ENCODE results near the gene RBP2. TPM values are rescaled to one million over a fixed set of nuclear protein-coding genes. Genes with fewer than 3 reads are reported as not detected.

The RBP2 gene
- total and polyA plus RNA-seq, 9 donors, result 0.13 to 2.3 (median 0.69) TPM; not detected in 6

DNA sequence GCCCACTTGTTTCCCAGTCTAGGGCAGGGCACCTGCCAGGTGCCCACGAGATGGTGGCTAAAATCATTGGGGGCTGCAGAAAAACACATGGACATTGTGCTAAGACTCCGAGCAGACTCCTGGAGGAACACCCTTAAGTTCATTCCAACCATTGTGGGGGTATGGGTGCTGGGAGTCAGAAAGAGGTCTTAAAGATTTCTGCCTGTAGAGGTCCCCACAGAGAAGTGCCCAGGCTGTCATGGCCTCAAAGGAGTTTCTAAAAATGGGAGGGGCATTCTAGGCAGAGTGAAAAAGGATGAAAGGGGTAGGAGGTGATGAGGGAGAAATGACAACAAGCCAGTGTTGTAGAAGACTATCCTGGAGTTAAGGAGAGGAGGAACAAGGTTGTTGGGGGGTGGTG is 46.1 kb upstream of the RBP2 start:
- Histone ChIP-seq H3K27ac (no peak overlapping the region), H3K4me3 (no peak overlapping the region), H3K4me1 (ENCODE audit: insufficient read depth) (peaks cover 10% of the 10 kb centered on the region), H3K36me3 (no peaks in the 10 kb centered on the region), H3K9me3 (no peaks in the 10 kb centered on the region), H3K27me3 (no peaks in the 10 kb centered on the region)
- TF ChIP-seq EP300 (IDR thresholded peaks at IDR 0.05) (no peak), POLR2A (IDR thresholded peaks at IDR 0.05) (no peak)
- TF ChIP-seq, protein P1, sequence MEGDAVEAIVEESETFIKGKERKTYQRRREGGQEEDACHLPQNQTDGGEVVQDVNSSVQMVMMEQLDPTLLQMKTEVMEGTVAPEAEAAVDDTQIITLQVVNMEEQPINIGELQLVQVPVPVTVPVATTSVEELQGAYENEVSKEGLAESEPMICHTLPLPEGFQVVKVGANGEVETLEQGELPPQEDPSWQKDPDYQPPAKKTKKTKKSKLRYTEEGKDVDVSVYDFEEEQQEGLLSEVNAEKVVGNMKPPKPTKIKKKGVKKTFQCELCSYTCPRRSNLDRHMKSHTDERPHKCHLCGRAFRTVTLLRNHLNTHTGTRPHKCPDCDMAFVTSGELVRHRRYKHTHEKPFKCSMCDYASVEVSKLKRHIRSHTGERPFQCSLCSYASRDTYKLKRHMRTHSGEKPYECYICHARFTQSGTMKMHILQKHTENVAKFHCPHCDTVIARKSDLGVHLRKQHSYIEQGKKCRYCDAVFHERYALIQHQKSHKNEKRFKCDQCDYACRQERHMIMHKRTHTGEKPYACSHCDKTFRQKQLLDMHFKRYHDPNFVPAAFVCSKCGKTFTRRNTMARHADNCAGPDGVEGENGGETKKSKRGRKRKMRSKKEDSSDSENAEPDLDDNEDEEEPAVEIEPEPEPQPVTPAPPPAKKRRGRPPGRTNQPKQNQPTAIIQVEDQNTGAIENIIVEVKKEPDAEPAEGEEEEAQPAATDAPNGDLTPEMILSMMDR (IDR thresholded peaks at IDR 0.05), result no peak
- intact Hi-C loops (cut with DNase I), result no loop called here
- no peak for DNase-seq
- WGBS, 3 donors, result 45 to 48% (median 46%) methylated on average over 2 of the region's 2 CpGs

- H3K9me3 ChIP-seq, result no peaks in the 10 kb centered on the region
- no peak overlapping the region for H3K27ac ChIP-seq
- H3K4me1 ChIP-seq (ENCODE audit: insufficient read depth), result peaks cover 9% of the 10 kb centered on the region
- no peaks in the 10 kb centered on the region for H3K27me3 ChIP-seq
- no peak overlapping the region for H3K4me3 ChIP-seq
- no peaks in the 10 kb centered on the region for H3K36me3 ChIP-seq
- 56 to 89% (median 66%) methylated on average over 1 of the region's 1 CpG for WGBS, 3 donors
- TF ChIP-seq, protein P1 (IDR thresholded peaks at IDR 0.05), result no peak
- TF ChIP-seq POLR2A (IDR thresholded peaks at IDR 0.05), result no peak
- no peak for TF ChIP-seq EP300 (IDR thresholded peaks at IDR 0.05)
- intact Hi-C loops (cut with DNase I), result no loop called here
- DNase-seq, result no peak
These were observed 45.5 kb upstream of the RBP2 start for GRCh38 chr3:139521816-139522215.

- TF ChIP-seq POLR2A (IDR thresholded peaks at IDR 0.05), result no peak
- TF ChIP-seq, protein P1 (IDR thresholded peaks at IDR 0.05), result no peak
- Histone ChIP-seq H3K9me3 (no peaks in the 10 kb centered on the region), H3K27ac (no peak overlapping the region), H3K4me3 (no peak overlapping the region), H3K4me1 (ENCODE audit: insufficient read depth) (peaks cover 4% of the 10 kb centered on the region), H3K36me3 (no peaks in the 10 kb centered on the region), H3K27me3 (no peaks in the 10 kb centered on the region)
- no peak for DNase-seq
- intact Hi-C loops (cut with DNase I), result no loop called here
- 88 to 93% (median 90%) methylated on average over 3 of the region's 3 CpGs for WGBS, 3 donors
These were observed 44.8 kb upstream of the RBP2 start for GRCh38 chr3:139521144-139521543.

- no peak for DNase-seq
- H3K9me3 ChIP-seq, result no peaks in the 10 kb centered on the region
- no peaks in the 10 kb centered on the region for H3K27me3 ChIP-seq
- no peak for TF ChIP-seq EP300 (IDR thresholded peaks at IDR 0.05)
- TF ChIP-seq, protein P1 (IDR thresholded peaks at IDR 0.05), result peak in 2 of 3 donors; percentile 16 to 18
- intact Hi-C loops (cut with DNase I), result no loop called here
- 83 to 86% (median 85%) methylated on average over 7 of the region's 7 CpGs for WGBS, 3 donors
- peaks cover 3% of the 10 kb centered on the region for H3K4me1 ChIP-seq (ENCODE audit: insufficient read depth)
- H3K36me3 ChIP-seq, result no peaks in the 10 kb centered on the region
- H3K27ac ChIP-seq, result peak overlapping the region in 1 of 2 donors; percentile 2
- H3K4me3 ChIP-seq, result no peak overlapping the region
These were observed 43.9 kb upstream of the RBP2 start for GRCh38 chr3:139519998-139520737.
